ENCODE measurements around the gene RUNDC3A.

GRCh38 chr17:44320066-44320465, 11.7 kb downstream of the RUNDC3A start:
- TF ChIP-seq CTCF (IDR thresholded peaks at IDR 0.05) (no peak), POLR2A (IDR thresholded peaks at IDR 0.05) (no peak)
